ENCODE measurements around the gene SPOCK1.

SPOCK1 gene

GRCh38 chr5:137341831-137342230 lies 157.3 kb downstream of the SPOCK1 start:
- TF ChIP-seq POLR2AphosphoS5 (IDR thresholded peaks at IDR 0.05; ENCODE audit: low read depth, low read length) (no peak), FOXP2 (optimal IDR thresholded peaks at IDR 0.05; ENCODE audit: borderline replicate concordance, extremely low read depth, extremely low read length, insufficient read depth) (no peak)
- TF ChIP-seq, protein P1, sequence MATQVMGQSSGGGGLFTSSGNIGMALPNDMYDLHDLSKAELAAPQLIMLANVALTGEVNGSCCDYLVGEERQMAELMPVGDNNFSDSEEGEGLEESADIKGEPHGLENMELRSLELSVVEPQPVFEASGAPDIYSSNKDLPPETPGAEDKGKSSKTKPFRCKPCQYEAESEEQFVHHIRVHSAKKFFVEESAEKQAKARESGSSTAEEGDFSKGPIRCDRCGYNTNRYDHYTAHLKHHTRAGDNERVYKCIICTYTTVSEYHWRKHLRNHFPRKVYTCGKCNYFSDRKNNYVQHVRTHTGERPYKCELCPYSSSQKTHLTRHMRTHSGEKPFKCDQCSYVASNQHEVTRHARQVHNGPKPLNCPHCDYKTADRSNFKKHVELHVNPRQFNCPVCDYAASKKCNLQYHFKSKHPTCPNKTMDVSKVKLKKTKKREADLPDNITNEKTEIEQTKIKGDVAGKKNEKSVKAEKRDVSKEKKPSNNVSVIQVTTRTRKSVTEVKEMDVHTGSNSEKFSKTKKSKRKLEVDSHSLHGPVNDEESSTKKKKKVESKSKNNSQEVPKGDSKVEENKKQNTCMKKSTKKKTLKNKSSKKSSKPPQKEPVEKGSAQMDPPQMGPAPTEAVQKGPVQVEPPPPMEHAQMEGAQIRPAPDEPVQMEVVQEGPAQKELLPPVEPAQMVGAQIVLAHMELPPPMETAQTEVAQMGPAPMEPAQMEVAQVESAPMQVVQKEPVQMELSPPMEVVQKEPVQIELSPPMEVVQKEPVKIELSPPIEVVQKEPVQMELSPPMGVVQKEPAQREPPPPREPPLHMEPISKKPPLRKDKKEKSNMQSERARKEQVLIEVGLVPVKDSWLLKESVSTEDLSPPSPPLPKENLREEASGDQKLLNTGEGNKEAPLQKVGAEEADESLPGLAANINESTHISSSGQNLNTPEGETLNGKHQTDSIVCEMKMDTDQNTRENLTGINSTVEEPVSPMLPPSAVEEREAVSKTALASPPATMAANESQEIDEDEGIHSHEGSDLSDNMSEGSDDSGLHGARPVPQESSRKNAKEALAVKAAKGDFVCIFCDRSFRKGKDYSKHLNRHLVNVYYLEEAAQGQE (IDR thresholded peaks at IDR 0.05; ENCODE audit: insufficient read depth in 1 of 2, low read depth in 2 of 2, low read length in 2 of 2) = no peak

GRCh38 chr5:137340881-137341280 lies 158.2 kb downstream of the SPOCK1 start:
- TF ChIP-seq TAF1 (IDR thresholded peaks at IDR 0.05; ENCODE audit: borderline replicate concordance, insufficient read depth, low read length) = no peak
- no peak for TF ChIP-seq POLR2AphosphoS5 (IDR thresholded peaks at IDR 0.05; ENCODE audit: low read depth, low read length)
- TF ChIP-seq, protein P1 (IDR thresholded peaks at IDR 0.05; ENCODE audit: insufficient read depth in 1 of 2, low read depth in 2 of 2, low read length in 2 of 2) = no peak
- no peak for TF ChIP-seq FOXP2 (optimal IDR thresholded peaks at IDR 0.05; ENCODE audit: borderline replicate concordance, extremely low read depth, extremely low read length, insufficient read depth)
- TF ChIP-seq SIN3A (IDR thresholded peaks at IDR 0.05; ENCODE audit: borderline replicate concordance, insufficient read depth, low read length) = no peak

GRCh38 chr5:137336565-137337120 lies 162.5 kb downstream of the SPOCK1 start:
- TF ChIP-seq, protein P1 (IDR thresholded peaks at IDR 0.05; ENCODE audit: insufficient read depth in 1 of 2, low read depth in 2 of 2, low read length in 2 of 2) = no peak
- no peak for TF ChIP-seq TAF1 (IDR thresholded peaks at IDR 0.05; ENCODE audit: borderline replicate concordance, insufficient read depth, low read length)
- TF ChIP-seq POLR2AphosphoS5 (IDR thresholded peaks at IDR 0.05; ENCODE audit: low read depth, low read length) = no peak
- no peak for TF ChIP-seq SIN3A (IDR thresholded peaks at IDR 0.05; ENCODE audit: borderline replicate concordance, insufficient read depth, low read length)
- no peak for TF ChIP-seq FOXP2 (optimal IDR thresholded peaks at IDR 0.05; ENCODE audit: borderline replicate concordance, extremely low read depth, extremely low read length, insufficient read depth)

- TF ChIP-seq FOXP2 (optimal IDR thresholded peaks at IDR 0.05; ENCODE audit: borderline replicate concordance, extremely low read depth, extremely low read length, insufficient read depth) = no peak
- no peak for TF ChIP-seq TAF1 (IDR thresholded peaks at IDR 0.05; ENCODE audit: borderline replicate concordance, insufficient read depth, low read length)
- no peak for TF ChIP-seq POLR2AphosphoS5 (IDR thresholded peaks at IDR 0.05; ENCODE audit: low read depth, low read length)
- TF ChIP-seq, protein P1 (IDR thresholded peaks at IDR 0.05; ENCODE audit: insufficient read depth in 1 of 2, low read depth in 2 of 2, low read length in 2 of 2) = no peak
- no peak for TF ChIP-seq SIN3A (IDR thresholded peaks at IDR 0.05; ENCODE audit: borderline replicate concordance, insufficient read depth, low read length)
Measured at GRCh38 chr5:137336161-137336560, 163.0 kb downstream of the SPOCK1 start.

- TF ChIP-seq FOXP2 (optimal IDR thresholded peaks at IDR 0.05; ENCODE audit: borderline replicate concordance, extremely low read depth, extremely low read length, insufficient read depth) = no peak
- no peak for TF ChIP-seq POLR2AphosphoS5 (IDR thresholded peaks at IDR 0.05; ENCODE audit: low read depth, low read length)
- no peak for TF ChIP-seq TAF1 (IDR thresholded peaks at IDR 0.05; ENCODE audit: borderline replicate concordance, insufficient read depth, low read length)
- TF ChIP-seq, protein P1 (IDR thresholded peaks at IDR 0.05; ENCODE audit: insufficient read depth in 1 of 2, low read depth in 2 of 2, low read length in 2 of 2) = no peak
- TF ChIP-seq SIN3A (IDR thresholded peaks at IDR 0.05; ENCODE audit: borderline replicate concordance, insufficient read depth, low read length) = no peak
Measured at GRCh38 chr5:137335493-137335892, 163.6 kb downstream of the SPOCK1 start.
